Prostate gland (tissue), 2 donors: ENCODE measurements around the gene PPP1R7.

Experiments used
- POLR2A ChIP-seq: fragments of 450-650 bp; IDR thresholded peaks from one replicate; pipeline ENCODE4 v1.6.1; 2016; ENCODE audit warnings: antibody characterized with exemption, mild to moderate bottlenecking
- TF ChIP-seq, protein P1 (sequence below), 4 experiments: fragments of 200-600 bp in 2 of 4; fragments of 450-650 bp in 2 of 4; sonication (generic) in 2 of 4; IDR thresholded peaks; 1 replicate in 3 of 4; 2 replicates in 1 of 4; pipeline ENCODE4 v1.5.1; 2016 to 2019; ENCODE audit warnings: antibody characterized with exemption in 4 of 4, mild to moderate bottlenecking in 2 of 4, moderate library complexity in 2 of 4

- no peak for TF ChIP-seq POLR2A
- TF ChIP-seq, protein P1, sequence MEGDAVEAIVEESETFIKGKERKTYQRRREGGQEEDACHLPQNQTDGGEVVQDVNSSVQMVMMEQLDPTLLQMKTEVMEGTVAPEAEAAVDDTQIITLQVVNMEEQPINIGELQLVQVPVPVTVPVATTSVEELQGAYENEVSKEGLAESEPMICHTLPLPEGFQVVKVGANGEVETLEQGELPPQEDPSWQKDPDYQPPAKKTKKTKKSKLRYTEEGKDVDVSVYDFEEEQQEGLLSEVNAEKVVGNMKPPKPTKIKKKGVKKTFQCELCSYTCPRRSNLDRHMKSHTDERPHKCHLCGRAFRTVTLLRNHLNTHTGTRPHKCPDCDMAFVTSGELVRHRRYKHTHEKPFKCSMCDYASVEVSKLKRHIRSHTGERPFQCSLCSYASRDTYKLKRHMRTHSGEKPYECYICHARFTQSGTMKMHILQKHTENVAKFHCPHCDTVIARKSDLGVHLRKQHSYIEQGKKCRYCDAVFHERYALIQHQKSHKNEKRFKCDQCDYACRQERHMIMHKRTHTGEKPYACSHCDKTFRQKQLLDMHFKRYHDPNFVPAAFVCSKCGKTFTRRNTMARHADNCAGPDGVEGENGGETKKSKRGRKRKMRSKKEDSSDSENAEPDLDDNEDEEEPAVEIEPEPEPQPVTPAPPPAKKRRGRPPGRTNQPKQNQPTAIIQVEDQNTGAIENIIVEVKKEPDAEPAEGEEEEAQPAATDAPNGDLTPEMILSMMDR (IDR thresholded peaks at IDR 0.05): no peak
Measured at GRCh38 chr2:241138471-241138870, 11.8 kb upstream of the PPP1R7 start.
